GM23338 (cell line): ENCODE results near the gene FERMT3.

Experiments used
- CREB1 ChIP-seq: fragments of 250-450 bp; sonication (Bioruptor Pico); IDR thresholded peaks from 2 replicates; pipeline ENCODE4 v1.5.0; 2020; ENCODE audit warnings: low read depth, mild to moderate bottlenecking, moderate library complexity
- EZH2 ChIP-seq: fragments of 200-600 bp; sonication (generic); IDR thresholded peaks from one replicate; pipeline ENCODE4 v1.8.0; 2017; ENCODE audit warnings: antibody characterized with exemption, mild to moderate bottlenecking, low read depth; ENCODE audit not compliant: unreplicated experiment
- EZH2phosphoT487 ChIP-seq: fragments of 200-600 bp; sonication (generic); IDR thresholded peaks from one replicate; pipeline ENCODE4 v1.8.1; 2018; ENCODE audit warnings: antibody characterized with exemption; ENCODE audit not compliant: unreplicated experiment
- JUNB ChIP-seq: IDR thresholded peaks from one replicate; pipeline ENCODE4 v1.6.1; 2016; ENCODE audit warnings: antibody characterized with exemption; ENCODE audit not compliant: unreplicated experiment
- NANOG ChIP-seq: IDR thresholded peaks from 2 replicates; pipeline ENCODE4 v1.6.1; 2016; ENCODE audit warnings: antibody characterized with exemption, borderline replicate concordance
- POLR2AphosphoS5 ChIP-seq: IDR thresholded peaks from 2 replicates; pipeline ENCODE4 v1.6.1; 2016; ENCODE audit warnings: antibody characterized with exemption, low read depth
- TF ChIP-seq, protein P1 (sequence below), 2 experiments: fragments of 200-600 bp in 1 of 2; sonication (generic) in 1 of 2; conservative IDR thresholded peaks; 2 replicates each; pipeline versions ENCODE4 v1.5.1 to v1.6.1; 2016 to 2017; ENCODE audit warnings: antibody characterized with exemption in 2 of 2, low read depth in 2 of 2, mild to moderate bottlenecking in 2 of 2, moderate library complexity in 1 of 2
- TF ChIP-seq, protein P2 (sequence below): IDR thresholded peaks from one replicate; pipeline ENCODE4 v1.6.1; 2018; ENCODE audit warnings: antibody characterized with exemption; ENCODE audit not compliant: unreplicated experiment

DNA sequence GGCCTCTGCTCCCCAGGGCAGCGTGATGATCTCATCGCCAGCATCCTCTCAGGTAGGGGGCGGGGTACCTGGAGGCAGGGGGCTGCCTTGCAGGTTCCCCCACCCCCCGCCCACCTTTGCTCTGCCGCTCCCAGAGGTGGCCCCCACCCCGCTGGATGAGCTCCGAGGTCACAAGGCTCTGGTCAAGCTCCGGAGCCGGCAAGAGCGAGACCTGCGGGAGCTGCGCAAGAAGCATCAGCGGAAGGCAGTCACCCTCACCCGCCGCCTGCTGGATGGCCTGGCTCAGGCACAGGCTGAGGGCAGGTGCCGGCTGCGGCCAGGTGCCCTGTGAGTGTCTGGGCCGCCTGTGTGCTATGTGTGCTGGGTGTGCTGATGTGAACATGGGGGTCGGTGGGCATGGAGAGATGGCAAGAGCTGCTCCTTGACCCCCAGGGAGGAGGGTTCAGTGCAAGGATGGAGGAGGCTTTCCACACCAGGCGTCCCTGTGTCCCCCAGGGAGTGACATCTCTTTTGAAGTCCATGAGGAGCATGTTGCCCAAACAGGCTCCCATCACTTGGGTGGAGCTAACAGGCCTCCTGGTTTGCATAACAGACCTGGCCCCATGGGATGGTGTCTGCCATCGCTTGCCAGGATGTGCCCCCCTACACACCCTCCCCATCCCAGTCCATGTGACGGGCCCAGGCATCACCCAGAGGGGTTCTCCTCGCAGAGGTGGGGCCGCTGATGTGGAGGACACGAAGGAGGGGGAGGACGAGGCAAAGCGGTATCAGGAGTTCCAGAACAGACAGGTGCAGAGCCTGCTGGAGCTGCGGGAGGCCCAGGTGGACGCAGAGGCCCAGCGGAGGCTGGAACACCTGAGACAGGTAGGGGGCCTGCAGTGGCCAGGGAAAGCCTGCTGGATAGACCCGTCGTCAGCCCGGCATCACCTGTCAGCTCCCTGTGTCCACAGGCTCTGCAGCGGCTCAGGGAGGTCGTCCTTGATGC lies 58.9 kb downstream of the FERMT3 start:
- TF ChIP-seq, protein P1, sequence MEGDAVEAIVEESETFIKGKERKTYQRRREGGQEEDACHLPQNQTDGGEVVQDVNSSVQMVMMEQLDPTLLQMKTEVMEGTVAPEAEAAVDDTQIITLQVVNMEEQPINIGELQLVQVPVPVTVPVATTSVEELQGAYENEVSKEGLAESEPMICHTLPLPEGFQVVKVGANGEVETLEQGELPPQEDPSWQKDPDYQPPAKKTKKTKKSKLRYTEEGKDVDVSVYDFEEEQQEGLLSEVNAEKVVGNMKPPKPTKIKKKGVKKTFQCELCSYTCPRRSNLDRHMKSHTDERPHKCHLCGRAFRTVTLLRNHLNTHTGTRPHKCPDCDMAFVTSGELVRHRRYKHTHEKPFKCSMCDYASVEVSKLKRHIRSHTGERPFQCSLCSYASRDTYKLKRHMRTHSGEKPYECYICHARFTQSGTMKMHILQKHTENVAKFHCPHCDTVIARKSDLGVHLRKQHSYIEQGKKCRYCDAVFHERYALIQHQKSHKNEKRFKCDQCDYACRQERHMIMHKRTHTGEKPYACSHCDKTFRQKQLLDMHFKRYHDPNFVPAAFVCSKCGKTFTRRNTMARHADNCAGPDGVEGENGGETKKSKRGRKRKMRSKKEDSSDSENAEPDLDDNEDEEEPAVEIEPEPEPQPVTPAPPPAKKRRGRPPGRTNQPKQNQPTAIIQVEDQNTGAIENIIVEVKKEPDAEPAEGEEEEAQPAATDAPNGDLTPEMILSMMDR (conservative IDR thresholded peaks at IDR 0.05; ENCODE audit: low read depth in 2 of 2): no peak
- TF ChIP-seq, protein P2, sequence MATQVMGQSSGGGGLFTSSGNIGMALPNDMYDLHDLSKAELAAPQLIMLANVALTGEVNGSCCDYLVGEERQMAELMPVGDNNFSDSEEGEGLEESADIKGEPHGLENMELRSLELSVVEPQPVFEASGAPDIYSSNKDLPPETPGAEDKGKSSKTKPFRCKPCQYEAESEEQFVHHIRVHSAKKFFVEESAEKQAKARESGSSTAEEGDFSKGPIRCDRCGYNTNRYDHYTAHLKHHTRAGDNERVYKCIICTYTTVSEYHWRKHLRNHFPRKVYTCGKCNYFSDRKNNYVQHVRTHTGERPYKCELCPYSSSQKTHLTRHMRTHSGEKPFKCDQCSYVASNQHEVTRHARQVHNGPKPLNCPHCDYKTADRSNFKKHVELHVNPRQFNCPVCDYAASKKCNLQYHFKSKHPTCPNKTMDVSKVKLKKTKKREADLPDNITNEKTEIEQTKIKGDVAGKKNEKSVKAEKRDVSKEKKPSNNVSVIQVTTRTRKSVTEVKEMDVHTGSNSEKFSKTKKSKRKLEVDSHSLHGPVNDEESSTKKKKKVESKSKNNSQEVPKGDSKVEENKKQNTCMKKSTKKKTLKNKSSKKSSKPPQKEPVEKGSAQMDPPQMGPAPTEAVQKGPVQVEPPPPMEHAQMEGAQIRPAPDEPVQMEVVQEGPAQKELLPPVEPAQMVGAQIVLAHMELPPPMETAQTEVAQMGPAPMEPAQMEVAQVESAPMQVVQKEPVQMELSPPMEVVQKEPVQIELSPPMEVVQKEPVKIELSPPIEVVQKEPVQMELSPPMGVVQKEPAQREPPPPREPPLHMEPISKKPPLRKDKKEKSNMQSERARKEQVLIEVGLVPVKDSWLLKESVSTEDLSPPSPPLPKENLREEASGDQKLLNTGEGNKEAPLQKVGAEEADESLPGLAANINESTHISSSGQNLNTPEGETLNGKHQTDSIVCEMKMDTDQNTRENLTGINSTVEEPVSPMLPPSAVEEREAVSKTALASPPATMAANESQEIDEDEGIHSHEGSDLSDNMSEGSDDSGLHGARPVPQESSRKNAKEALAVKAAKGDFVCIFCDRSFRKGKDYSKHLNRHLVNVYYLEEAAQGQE: no peak
- TF ChIP-seq POLR2AphosphoS5: no peak
- no peak for TF ChIP-seq EZH2phosphoT487
- TF ChIP-seq EZH2: no peak
- no peak for TF ChIP-seq NANOG
- no peak for TF ChIP-seq CREB1 (CRISPR knock-in tag)
- TF ChIP-seq JUNB: no peak
